IMR-90 (cell line): ENCODE measurements around the gene HS6ST3. TPM values are rescaled to one million over a fixed set of nuclear protein-coding genes. Genes with fewer than 3 reads are reported as not detected.

ENCODE experiments used
- ATAC-seq: fragments of 200-7000 bp; cut with Tn5 transposase; 2 replicates; pipeline ENCODE4 v1.9.1; 2020; ENCODE audit warnings: low read depth, mild to moderate bottlenecking, moderate library complexity
- BruUV-seq: library from RNA; stranded (reverse); fragments of 400-500 nt; replicated peaks from 2 replicates; lab custom pipeline; 2021; lab: Mats Ljungman, UMichigan
- CTCF ChIA-PET: fragments of 300-600 bp; formaldehyde crosslinking; extraction: SDS; loops from one replicate; lab custom pipeline; 2021; ENCODE audit warnings: antibody characterized with exemption; lab: Yijun Ruan, JAX
- POLR2A ChIA-PET: fragments of 300-600 bp; sonication (Branson Sonifier 250); formaldehyde crosslinking; loops from one replicate; lab custom pipeline; 2022; ENCODE audit warnings: antibody characterized with exemption; ENCODE audit not compliant: unreplicated experiment; lab: Charles Lee
- DNase-seq: peaks from one replicate; pipeline ENCODE4 v3.0.0; 2013
- H2AFZ ChIP-seq: replicated peaks from 2 replicates; pipeline ENCODE3; 2013; ENCODE audit warnings: low read length, mild to moderate bottlenecking; ENCODE audit not compliant: poor library complexity
- H2AK5ac ChIP-seq: 2 replicates; pipeline ENCODE4 v1.6.1; 2013; ENCODE audit warnings: low read depth, low read length, inconsistent platforms
- H2AK9ac ChIP-seq: replicated peaks from 2 replicates; pipeline ENCODE3; 2013; ENCODE audit warnings: mild to moderate bottlenecking, low read depth, low read length, moderate library complexity; ENCODE audit not compliant: poor library complexity
- H2BK120ac ChIP-seq: 2 replicates; pipeline ENCODE4 v1.6.1; 2013; ENCODE audit warnings: low read depth, low read length, inconsistent platforms
- H2BK15ac ChIP-seq: 3 replicates; pipeline ENCODE4 v1.6.1; 2013; ENCODE audit warnings: low read depth, low read length, inconsistent platforms
- H2BK20ac ChIP-seq: 2 replicates; pipeline ENCODE4 v1.6.1; 2013; ENCODE audit warnings: low read depth, mild to moderate bottlenecking, inconsistent platforms, low read length, moderate library complexity
- H2BK5ac ChIP-seq: 2 replicates; pipeline ENCODE4 v1.6.1; 2013; ENCODE audit warnings: mild to moderate bottlenecking, low read depth, low read length, inconsistent platforms; ENCODE audit not compliant: poor library complexity, severe bottlenecking
- H3K14ac ChIP-seq: replicated peaks from 2 replicates; pipeline ENCODE4 v1.6.1; 2013; ENCODE audit warnings: low read depth, low read length, inconsistent platforms
- H3K18ac ChIP-seq: 2 replicates; pipeline ENCODE4 v1.6.1; 2013; ENCODE audit warnings: low read depth, low read length, control low read depth
- H3K23ac ChIP-seq: 2 replicates; pipeline ENCODE4 v1.6.1; 2013; ENCODE audit warnings: low read depth, low read length, inconsistent platforms
- H3K27ac ChIP-seq: 2 replicates; pipeline ENCODE4 v1.5.1; 2013; ENCODE audit warnings: mild to moderate bottlenecking, control low read depth, low read length; ENCODE audit not compliant: insufficient read depth
- H3K27me3 ChIP-seq: 2 replicates; pipeline ENCODE4 v1.6.1; 2013; ENCODE audit warnings: low read length; ENCODE audit not compliant: control insufficient read depth, insufficient read depth
- H3K36me3 ChIP-seq: 2 replicates; pipeline ENCODE4 v1.6.1; 2013; ENCODE audit warnings: low read length, mixed read lengths; ENCODE audit not compliant: control insufficient read depth, insufficient read depth
- H3K4ac ChIP-seq: 2 replicates; pipeline ENCODE4 v1.6.1; 2013; ENCODE audit warnings: low read depth, low read length, inconsistent platforms
- H3K4me1 ChIP-seq: 2 replicates; pipeline ENCODE4 v1.6.1; 2013; ENCODE audit warnings: low read length, mixed read lengths; ENCODE audit not compliant: control insufficient read depth, insufficient read depth
- H3K4me2 ChIP-seq: 2 replicates; pipeline ENCODE4 v1.6.1; 2013; ENCODE audit warnings: low read depth, mild to moderate bottlenecking, control low read depth, low read length, moderate library complexity
- H3K4me3 ChIP-seq: 2 replicates; pipeline ENCODE4 v1.5.1; 2013; ENCODE audit warnings: low read depth, mild to moderate bottlenecking, control low read depth, low read length, moderate library complexity; ENCODE audit not compliant: insufficient read depth
- H3K56ac ChIP-seq: 2 replicates; pipeline ENCODE4 v1.6.1; 2013; ENCODE audit warnings: low read length, inconsistent platforms; ENCODE audit not compliant: insufficient read depth; ENCODE audit errors: extremely low read depth
- H3K79me1 ChIP-seq, 2 experiments: 2 replicates each; pipeline ENCODE4 v1.6.1; 2013; ENCODE audit warnings: low read length in 2 of 2, inconsistent platforms in 1 of 2, low read depth in 1 of 2
- H3K9ac ChIP-seq: 2 replicates; pipeline ENCODE4 v1.6.1; 2013; ENCODE audit warnings: low read depth, low read length, control low read depth
- H3K9me1 ChIP-seq: 2 replicates; pipeline ENCODE4 v1.6.1; 2013; ENCODE audit warnings: low read length, inconsistent platforms; ENCODE audit not compliant: insufficient read depth
- H3K9me3 ChIP-seq: 2 replicates; pipeline ENCODE4 v1.6.1; 2013; ENCODE audit warnings: low read length; ENCODE audit not compliant: control insufficient read depth, insufficient read depth
- H4K20me1 ChIP-seq: 2 replicates; pipeline ENCODE4 v1.6.1; 2013; ENCODE audit warnings: low read length, inconsistent platforms; ENCODE audit not compliant: insufficient read depth
- H4K5ac ChIP-seq: 2 replicates; pipeline ENCODE4 v1.6.1; 2013; ENCODE audit warnings: mild to moderate bottlenecking, low read depth, low read length, control low read depth
- H4K8ac ChIP-seq, 2 experiments: 2 replicates each; pipeline ENCODE4 v1.6.1; 2013; ENCODE audit warnings: low read depth in 2 of 2, low read length in 2 of 2, control low read depth in 1 of 2, inconsistent platforms in 1 of 2
- H4K91ac ChIP-seq: 2 replicates; pipeline ENCODE4 v1.6.1; 2013; ENCODE audit warnings: low read depth, low read length, inconsistent platforms; ENCODE audit not compliant: insufficient read depth
- BHLHE40 ChIP-seq: fragments of 150-350 bp; IDR thresholded peaks from 2 replicates; pipeline ENCODE4 v1.6.1; 2016; ENCODE audit warnings: mild to moderate bottlenecking, low read depth, low read length
- CHD1 ChIP-seq: IDR thresholded peaks from 2 replicates; pipeline ENCODE4 v1.6.1; 2012; ENCODE audit warnings: low read depth, low read length, improper control_type of control experiment
- ELK1 ChIP-seq: fragments of 150-350 bp; IDR thresholded peaks from 2 replicates; pipeline ENCODE4 v1.6.1; 2016; ENCODE audit warnings: low read depth, mild to moderate bottlenecking, low read length, moderate library complexity, borderline replicate concordance
- FOS ChIP-seq: fragments of 150-350 bp; IDR thresholded peaks from 2 replicates; pipeline ENCODE4 v1.6.1; 2016; ENCODE audit warnings: low read depth, low read length
- MAZ ChIP-seq: IDR thresholded peaks from 2 replicates; pipeline ENCODE4 v1.6.1; 2012; ENCODE audit warnings: low read depth, mild to moderate bottlenecking, low read length, improper control_type of control experiment, moderate library complexity, borderline replicate concordance
- MXI1 ChIP-seq: IDR thresholded peaks from 2 replicates; pipeline ENCODE4 v1.6.1; 2012; ENCODE audit warnings: low read depth, mild to moderate bottlenecking, low read length, moderate library complexity, borderline replicate concordance
- NFE2L2 ChIP-seq: fragments of 150-350 bp; IDR thresholded peaks from 2 replicates; pipeline ENCODE4 v1.6.1; 2016; ENCODE audit warnings: low read depth, mild to moderate bottlenecking, low read length
- POLR2A ChIP-seq: IDR thresholded peaks from 2 replicates; pipeline ENCODE4 v1.6.1; 2012; ENCODE audit warnings: mild to moderate bottlenecking, low read depth, low read length
- RCOR1 ChIP-seq: IDR thresholded peaks from 2 replicates; pipeline ENCODE4 v1.6.1; 2012; ENCODE audit warnings: mild to moderate bottlenecking, low read length, improper control_type of control experiment; ENCODE audit not compliant: insufficient replicate concordance
- SMC3 ChIP-seq: fragments of 150-350 bp; IDR thresholded peaks from 2 replicates; pipeline ENCODE4 v1.6.1; 2016; ENCODE audit warnings: low read depth, mild to moderate bottlenecking, antibody characterized with exemption, low read length, moderate library complexity
- WGBS, 2 experiments: methylation state at CpG; one replicate each; pipeline versions ENCODE4 v1.1.5 to v1.1.7; 2013; ENCODE audit warnings: missing lambda C conversion rate in 2 of 2; ENCODE audit not compliant: insufficient read length in 1 of 2; ENCODE audit errors: extremely low coverage in 2 of 2; 5-methylcytosine and 5-hydroxymethylcytosine counted together
- dilution Hi-C: fragments of 300-500 bp; cut with HindIII; formaldehyde crosslinking; loops from one replicate; pipeline ENCODE4 v1.14.3; 2018; ENCODE audit warnings: low sequenced_read_pairs; ENCODE audit not compliant: unreplicated experiment
- in situ Hi-C: fragments of 300-500 bp; cut with MboI; formaldehyde crosslinking; loops from 3 replicates; pipeline ENCODE4 v1.14.3; 2019; ENCODE audit warnings: low sequenced_read_pairs, inconsistent platforms, mixed read lengths
- intact Hi-C: fragments of 100-400 bp; cut with micrococcal nuclease; formaldehyde crosslinking; loops from 2 replicates; pipeline ENCODE4 v1.10.0; 2022
- polyA plus RNA-seq, 3 experiments: library from polyadenylated mRNA; depleted of rRNA; stranded (reverse); fragments of >200 nt; gene quantifications; 2 replicates each; pipeline ENCODE4 v1.2.3, GENCODE V29; 2012; ENCODE audit warnings: low replicate concordance in 1 of 3
- total RNA-seq: library from RNA; depleted of rRNA; stranded (reverse); fragments of >200 nt; gene quantifications from 2 replicates; pipeline ENCODE4 v1.2.3, GENCODE V29; 2012

HS6ST3 gene
- total and polyA plus RNA-seq, 2 of the 4 experiments (the other 2 are of a cell fraction), result not detected

- TF ChIP-seq SMC3, result no peak
- TF ChIP-seq RCOR1, result no peak
- TF ChIP-seq NFE2L2, result no peak
- no peak for TF ChIP-seq BHLHE40
- no peak for TF ChIP-seq ELK1
- no peak for TF ChIP-seq FOS
- TF ChIP-seq MAZ, result no peak
- TF ChIP-seq CHD1, result no peak
- TF ChIP-seq MXI1, result no peak
- TF ChIP-seq POLR2A, result no peak
- Histone ChIP-seq H2BK15ac (no peak overlapping the region), H2AK5ac (no peak overlapping the region), H3K27ac (no peak overlapping the region), H3K79me1 (no peaks in the 10 kb centered on the region), H2BK5ac (no peak overlapping the region), H3K18ac (no peak overlapping the region), H2BK20ac (no peak overlapping the region), H3K4me1 (no peaks in the 10 kb centered on the region), H3K9me3 (peaks cover 6% of the 10 kb centered on the region; the same call in 1 of the 2 replicates), H2AK9ac (no peak overlapping the region), H3K56ac (no peak overlapping the region), H3K14ac (no peak overlapping the region), H4K20me1 (no peaks in the 10 kb centered on the region), H2BK120ac (no peak overlapping the region), H3K9me1 (no peaks in the 10 kb centered on the region), H3K23ac (no peak overlapping the region), H4K91ac (no peak overlapping the region), H3K4ac (no peak overlapping the region), H2AFZ (no peak overlapping the region), H3K27me3 (no peaks in the 10 kb centered on the region), H3K36me3 (no peaks in the 10 kb centered on the region), H3K4me3 (no peak overlapping the region), H4K5ac (no peak overlapping the region), H4K8ac (no peak overlapping the region), H3K9ac (no peak overlapping the region), H3K4me2 (no peak overlapping the region)
- CTCF ChIA-PET, result interaction anchor here (0.6 kb wide), 1 partner anchor 439 kb away, joined by 3 read pairs; no protein-coding TSS in a partner anchor
- BruUV-seq, result no TSS peak
- dilution Hi-C loops (no loop called here), intact Hi-C loops (no loop called here), in situ Hi-C loops (no loop called here)
- POLR2A ChIA-PET, result interaction anchor here (0.7 kb wide), 1 partner anchor 1196 kb away, joined by 3 read pairs; no protein-coding TSS in a partner anchor
- no CpG with 5 or more reads among the region's 2 CpGs for WGBS, 2 experiments
- no peak for DNase-seq
- no peak for ATAC-seq
These were observed 455.1 kb downstream of the HS6ST3 start for GRCh38 chr13:96544957-96545356.
